OCI-LY1 (cell line): ENCODE results near the gene AP2S1.

ENCODE experiments used
- CTCF ChIP-seq: fragments of 200-600 bp; sonication (generic), shearing (Covaris generic); IDR thresholded peaks from 2 replicates; pipeline ENCODE4 v1.5.1; 2017; ENCODE audit warnings: mild to moderate bottlenecking, antibody characterized with exemption, low read length, moderate library complexity, mixed read lengths
- EZH2 ChIP-seq: fragments of 200-600 bp; sonication (generic), shearing (Covaris generic); IDR thresholded peaks from 2 replicates; pipeline ENCODE4 v1.8.0; 2017; ENCODE audit warnings: borderline replicate concordance, mixed run types, mild to moderate bottlenecking, antibody characterized with exemption, low read length, moderate library complexity, mixed read lengths

GRCh38 chr19:46861691-46862502 is 11.3 kb upstream of the AP2S1 start:
- no peak for TF ChIP-seq CTCF
- TF ChIP-seq EZH2 = no peak
